CD14-positive monocyte (primary cell): ENCODE data around the gene CCDC68. TPM values are rescaled to one million over a fixed set of nuclear protein-coding genes. Genes with fewer than 3 reads are reported as not detected.

Experiments used
- DNase-seq, 3 donors: peaks; one replicate each; pipeline ENCODE4 v3.0.0-alpha.2; 2011 to 2022
- H2AFZ ChIP-seq: 2 replicates; pipeline ENCODE4 v1.6.0; 2012; ENCODE audit warnings: mild to moderate bottlenecking, low read depth, low read length, inconsistent platforms; ENCODE audit not compliant: insufficient read depth, poor library complexity, severe bottlenecking
- H3K27ac ChIP-seq, 2 donors: 1 replicate in 1 of 2; 2 replicates in 1 of 2; pipeline ENCODE4 v1.5.1; 2012 to 2013; ENCODE audit warnings: low read length in 2 of 2, control low read depth in 1 of 2, inconsistent platforms in 1 of 2, low read depth in 1 of 2, mild to moderate bottlenecking in 1 of 2
- H3K27me3 ChIP-seq, 2 donors: one replicate each; pipeline versions ENCODE4 v1.6.0 to v1.6.1; 2011 to 2013; ENCODE audit warnings: low read length in 2 of 2; ENCODE audit not compliant: control insufficient read depth in 2 of 2, insufficient read depth in 2 of 2
- H3K36me3 ChIP-seq, 2 donors: replicated peaks in 1 of 2; 1 replicate in 1 of 2; 2 replicates in 1 of 2; pipeline versions ENCODE4 v1.5.1 to v1.6.1; 2012 to 2013; ENCODE audit warnings: low read length in 2 of 2, control low read depth in 1 of 2, inconsistent platforms in 1 of 2, mild to moderate bottlenecking in 1 of 2; ENCODE audit not compliant: insufficient read depth in 2 of 2, control insufficient read depth in 1 of 2
- H3K4me1 ChIP-seq, 2 donors: 1 replicate in 1 of 2; 2 replicates in 1 of 2; pipeline versions ENCODE4 v1.5.1 to v1.6.1; 2012 to 2013; ENCODE audit warnings: low read length in 2 of 2, control low read depth in 1 of 2, inconsistent platforms in 1 of 2, mild to moderate bottlenecking in 1 of 2, moderate library complexity in 1 of 2; ENCODE audit not compliant: insufficient read depth in 2 of 2, control insufficient read depth in 1 of 2
- H3K4me2 ChIP-seq: replicated peaks from 2 replicates; pipeline ENCODE3; 2012; ENCODE audit warnings: low read length, moderate library complexity, mild to moderate bottlenecking; ENCODE audit not compliant: poor library complexity, severe bottlenecking; ENCODE audit errors: extremely low read depth
- H3K4me3 ChIP-seq, 3 experiments: fragments of 200-600 bp in 1 of 3; sonication (generic) in 1 of 3; replicated peaks in 1 of 3; 1 replicate in 2 of 3; 2 replicates in 1 of 3; pipeline ENCODE4 v1.5.1; 2011 to 2013; ENCODE audit warnings: low read length in 3 of 3, mild to moderate bottlenecking in 3 of 3, control low read depth in 2 of 3, low read depth in 2 of 3, inconsistent platforms in 1 of 3, moderate library complexity in 1 of 3
- H3K79me2 ChIP-seq: 2 replicates; pipeline ENCODE4 v1.6.0; 2012; ENCODE audit warnings: mild to moderate bottlenecking, control low read depth, inconsistent platforms, low read length, moderate library complexity; ENCODE audit not compliant: insufficient read depth
- H3K9ac ChIP-seq: 2 replicates; pipeline ENCODE4 v1.6.0; 2017; ENCODE audit warnings: low read length, mild to moderate bottlenecking; ENCODE audit not compliant: insufficient read depth, poor library complexity, severe bottlenecking
- H3K9me3 ChIP-seq, 2 donors: replicated peaks in 1 of 2; 1 replicate in 1 of 2; 2 replicates in 1 of 2; pipeline versions ENCODE4 v1.5.1 to v1.6.1; 2012 to 2013; ENCODE audit warnings: low read length in 2 of 2, control low read depth in 1 of 2; ENCODE audit not compliant: control insufficient read depth in 1 of 2, insufficient read depth in 1 of 2
- H4K20me1 ChIP-seq: 2 replicates; pipeline ENCODE4 v1.6.0; 2012; ENCODE audit warnings: mild to moderate bottlenecking, low read length, control low read depth, moderate library complexity; ENCODE audit not compliant: insufficient read depth
- H3K27ac Mint-ChIP-seq, 7 donors: one replicate each; pipeline ENCODE4 v1.8.0; 2020; ENCODE audit warnings: mild to moderate bottlenecking in 7 of 7, mixed read lengths in 7 of 7, moderate library complexity in 6 of 7, inconsistent platforms in 2 of 7
- H3K27me3 Mint-ChIP-seq, 3 donors: one replicate each; pipeline ENCODE4 v1.8.0; 2021 to 2022; ENCODE audit warnings: low read depth in 3 of 3, mild to moderate bottlenecking in 3 of 3, mixed read lengths in 3 of 3, moderate library complexity in 3 of 3, inconsistent platforms in 1 of 3
- H3K36me3 Mint-ChIP-seq, 2 donors: one replicate each; pipeline ENCODE4 v1.8.0; 2020; ENCODE audit warnings: mixed read lengths in 2 of 2, inconsistent platforms in 1 of 2, mild to moderate bottlenecking in 1 of 2
- H3K4me1 Mint-ChIP-seq: one replicate; pipeline ENCODE4 v1.8.0; 2020; ENCODE audit warnings: mild to moderate bottlenecking, mixed read lengths
- H3K4me3 Mint-ChIP-seq, 2 donors: one replicate each; pipeline ENCODE4 v1.8.0; 2020; ENCODE audit warnings: mild to moderate bottlenecking in 2 of 2, mixed read lengths in 2 of 2, moderate library complexity in 1 of 2
- H3K9me3 Mint-ChIP-seq, 7 donors: one replicate each; pipeline ENCODE4 v1.8.0; 2020 to 2022; ENCODE audit warnings: mixed read lengths in 7 of 7, mild to moderate bottlenecking in 6 of 7, moderate library complexity in 6 of 7, inconsistent platforms in 2 of 7
- WGBS: methylation state at CpG from one replicate; pipeline ENCODE4 v1.1.5; 2013; ENCODE audit warnings: missing lambda C conversion rate; ENCODE audit not compliant: insufficient coverage; 5-methylcytosine and 5-hydroxymethylcytosine counted together
- intact Hi-C, 2 donors: fragments of 100-400 bp; cut with micrococcal nuclease; formaldehyde crosslinking; loops; one replicate each; pipeline versions ENCODE4 v1.15.0 to v1.15.1; 2023
- polyA plus RNA-seq, 3 donors: library from polyadenylated mRNA; depleted of rRNA in 1 of 3; unstranded in 2 of 3; stranded (reverse) in 1 of 3; fragments of 300-500 nt in 2 of 3; fragments of >200 nt in 1 of 3; fragmentation: Illumina TruSeq in 2 of 3; gene quantifications; 1 replicate in 2 of 3; 2 replicates in 1 of 3; pipeline ENCODE4 v1.2.3, GENCODE V29; 2012 to 2021
- TF ChIP-seq, protein P1 (sequence below): fragments of 200-600 bp; IDR thresholded peaks from one replicate; pipeline ENCODE4 v1.8.0; 2022; ENCODE audit warnings: antibody characterized with exemption, mild to moderate bottlenecking

Gene CCDC68
- polyA plus RNA-seq, 3 donors, result 0.09 to 0.15 TPM; not detected in 1

DNA sequence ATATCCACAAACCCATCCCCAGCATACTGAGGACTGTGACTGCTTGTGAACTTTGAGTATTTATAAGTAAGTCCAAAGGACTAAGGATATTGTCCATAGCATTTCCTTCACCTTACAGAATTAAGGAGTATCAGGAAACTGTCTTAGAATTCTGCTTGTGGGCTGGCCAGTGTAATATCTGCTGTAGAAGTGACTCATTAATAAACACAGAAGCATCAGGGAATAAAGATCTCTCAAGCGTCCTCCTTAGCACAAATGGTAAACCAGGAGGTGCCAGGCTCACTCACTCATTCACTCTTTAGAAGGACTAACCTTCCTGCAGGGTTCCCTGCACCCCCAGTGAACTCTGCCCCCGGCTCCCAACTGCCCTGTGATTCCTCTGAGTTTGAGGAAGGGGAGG, 31.0 kb downstream of the CCDC68 start:
- Histone ChIP-seq H3K4me3 (no peak overlapping the region), H2AFZ (no peak overlapping the region), H3K27me3 (no peaks in the 10 kb centered on the region), H3K27ac (no peak overlapping the region), H3K4me1 (no peaks in the 10 kb centered on the region), H4K20me1 (no peaks in the 10 kb centered on the region), H3K9ac (no peak overlapping the region), H3K79me2 (no peaks in the 10 kb centered on the region), H3K9me3 (no peaks in the 10 kb centered on the region), H3K36me3 (no peaks in the 10 kb centered on the region), H3K4me2 (no peak overlapping the region)
- Mint-ChIP-seq H3K4me1 (no peaks in the 10 kb centered on the region), H3K36me3 (no peaks in the 10 kb centered on the region), H3K27ac (no peak overlapping the region), H3K9me3 (peaks cover 0 to 2% (median 0%) of the 10 kb centered on the region in 7 donors), H3K4me3 (no peak overlapping the region), H3K27me3 (peaks cover 0 to 7% (median 1%) of the 10 kb centered on the region in 3 donors)
- DNase-seq, result no peak
- TF ChIP-seq, protein P1, sequence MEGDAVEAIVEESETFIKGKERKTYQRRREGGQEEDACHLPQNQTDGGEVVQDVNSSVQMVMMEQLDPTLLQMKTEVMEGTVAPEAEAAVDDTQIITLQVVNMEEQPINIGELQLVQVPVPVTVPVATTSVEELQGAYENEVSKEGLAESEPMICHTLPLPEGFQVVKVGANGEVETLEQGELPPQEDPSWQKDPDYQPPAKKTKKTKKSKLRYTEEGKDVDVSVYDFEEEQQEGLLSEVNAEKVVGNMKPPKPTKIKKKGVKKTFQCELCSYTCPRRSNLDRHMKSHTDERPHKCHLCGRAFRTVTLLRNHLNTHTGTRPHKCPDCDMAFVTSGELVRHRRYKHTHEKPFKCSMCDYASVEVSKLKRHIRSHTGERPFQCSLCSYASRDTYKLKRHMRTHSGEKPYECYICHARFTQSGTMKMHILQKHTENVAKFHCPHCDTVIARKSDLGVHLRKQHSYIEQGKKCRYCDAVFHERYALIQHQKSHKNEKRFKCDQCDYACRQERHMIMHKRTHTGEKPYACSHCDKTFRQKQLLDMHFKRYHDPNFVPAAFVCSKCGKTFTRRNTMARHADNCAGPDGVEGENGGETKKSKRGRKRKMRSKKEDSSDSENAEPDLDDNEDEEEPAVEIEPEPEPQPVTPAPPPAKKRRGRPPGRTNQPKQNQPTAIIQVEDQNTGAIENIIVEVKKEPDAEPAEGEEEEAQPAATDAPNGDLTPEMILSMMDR, result no peak
- intact Hi-C loops, result no loop called here
- WGBS, result no CpG with 5 or more reads among the region's 2 CpGs

DNA sequence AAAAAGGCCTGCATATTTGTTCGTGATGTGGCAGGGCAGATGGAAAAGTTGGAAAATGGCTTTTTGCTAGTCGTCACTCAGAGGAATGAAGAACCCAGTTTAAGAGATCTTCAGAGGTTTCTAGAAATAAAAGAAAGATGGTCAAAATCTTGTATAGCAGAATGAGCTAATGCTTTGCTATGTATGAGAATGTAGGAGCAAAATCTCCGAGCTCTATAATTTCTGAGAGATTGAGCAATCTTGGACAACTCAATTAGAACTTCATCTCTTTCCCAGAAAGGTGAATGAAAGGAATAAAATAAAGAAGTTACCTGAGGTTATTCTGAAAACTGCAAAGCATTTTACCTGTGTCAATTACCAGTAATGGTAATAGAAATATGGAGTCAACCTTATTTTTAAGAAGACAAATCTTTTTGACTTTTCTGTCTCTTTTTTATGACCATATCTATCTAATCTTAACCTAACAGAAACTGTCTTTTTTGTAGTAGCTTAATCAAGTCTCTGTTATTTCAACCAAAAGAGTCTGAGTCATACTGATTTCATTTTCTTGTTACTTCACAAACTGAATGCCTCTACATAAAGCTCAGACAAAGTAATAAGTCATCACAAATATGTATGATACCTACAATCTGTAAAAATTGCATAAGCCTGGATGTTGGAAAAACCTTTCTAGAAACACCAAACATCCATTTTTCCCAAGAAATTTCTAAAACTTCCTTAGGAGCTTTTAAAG, 32.5 kb downstream of the CCDC68 start:
- Histone ChIP-seq H3K9ac (no peak overlapping the region), H4K20me1 (no peaks in the 10 kb centered on the region), H3K4me2 (no peak overlapping the region), H3K36me3 (no peaks in the 10 kb centered on the region), H2AFZ (no peak overlapping the region), H3K27me3 (no peaks in the 10 kb centered on the region), H3K79me2 (no peaks in the 10 kb centered on the region), H3K4me3 (no peak overlapping the region), H3K4me1 (no peaks in the 10 kb centered on the region), H3K9me3 (no peaks in the 10 kb centered on the region), H3K27ac (no peak overlapping the region)
- no peaks in the 10 kb centered on the region for H3K4me1 Mint-ChIP-seq
- TF ChIP-seq, protein P1, result no peak
- H3K36me3 Mint-ChIP-seq, result no peaks in the 10 kb centered on the region
- no peak overlapping the region for H3K27ac Mint-ChIP-seq
- intact Hi-C loops, result no loop called here
- DNase-seq, result no peak
- no peak overlapping the region for H3K4me3 Mint-ChIP-seq
- peaks cover 0 to 1% (median 0%) of the 10 kb centered on the region in 7 donors for H3K9me3 Mint-ChIP-seq
- WGBS, result 100% methylated on average over 1 of the region's 3 CpGs
- peaks cover 0 to 7% (median 1%) of the 10 kb centered on the region in 3 donors for H3K27me3 Mint-ChIP-seq
